Measurements from ENCODE around the gene FLRT1.

DNA sequence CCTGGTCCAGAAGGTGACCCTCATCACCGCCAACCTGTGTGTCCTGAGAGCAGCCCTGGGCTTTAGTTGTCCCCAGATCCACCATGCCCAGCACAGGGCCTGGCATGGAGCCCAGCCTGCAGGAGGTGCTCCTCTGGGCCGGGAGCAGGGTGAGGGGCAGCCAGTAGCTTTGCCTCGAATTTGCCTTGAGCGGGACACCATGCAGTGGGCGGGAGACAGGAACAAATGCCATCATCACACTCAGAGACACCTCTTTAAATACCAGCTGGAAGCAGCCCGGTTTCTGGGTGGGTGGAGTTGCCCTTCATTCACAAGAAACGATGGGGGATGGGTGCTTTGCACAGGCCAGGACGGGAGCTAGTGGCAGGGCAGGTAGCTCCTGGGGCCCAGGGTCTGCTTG lies 19.3 kb downstream of the FLRT1 start:
- TF ChIP-seq, protein P1, sequence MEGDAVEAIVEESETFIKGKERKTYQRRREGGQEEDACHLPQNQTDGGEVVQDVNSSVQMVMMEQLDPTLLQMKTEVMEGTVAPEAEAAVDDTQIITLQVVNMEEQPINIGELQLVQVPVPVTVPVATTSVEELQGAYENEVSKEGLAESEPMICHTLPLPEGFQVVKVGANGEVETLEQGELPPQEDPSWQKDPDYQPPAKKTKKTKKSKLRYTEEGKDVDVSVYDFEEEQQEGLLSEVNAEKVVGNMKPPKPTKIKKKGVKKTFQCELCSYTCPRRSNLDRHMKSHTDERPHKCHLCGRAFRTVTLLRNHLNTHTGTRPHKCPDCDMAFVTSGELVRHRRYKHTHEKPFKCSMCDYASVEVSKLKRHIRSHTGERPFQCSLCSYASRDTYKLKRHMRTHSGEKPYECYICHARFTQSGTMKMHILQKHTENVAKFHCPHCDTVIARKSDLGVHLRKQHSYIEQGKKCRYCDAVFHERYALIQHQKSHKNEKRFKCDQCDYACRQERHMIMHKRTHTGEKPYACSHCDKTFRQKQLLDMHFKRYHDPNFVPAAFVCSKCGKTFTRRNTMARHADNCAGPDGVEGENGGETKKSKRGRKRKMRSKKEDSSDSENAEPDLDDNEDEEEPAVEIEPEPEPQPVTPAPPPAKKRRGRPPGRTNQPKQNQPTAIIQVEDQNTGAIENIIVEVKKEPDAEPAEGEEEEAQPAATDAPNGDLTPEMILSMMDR (IDR thresholded peaks at IDR 0.05), result no peak
- TF ChIP-seq POLR2A (IDR thresholded peaks at IDR 0.05), result no peak

Data from testis (tissue), 2 donors.